GM12878 (cell line): ENCODE results near the gene TGDS. TPM values are rescaled to one million over a fixed set of nuclear protein-coding genes. Genes with fewer than 3 reads are reported as not detected.

ENCODE experiments used
- ATAC-seq: fragments of 200-7000 bp; cut with Tn5 transposase; 3 replicates; pipeline ENCODE4 v1.9.1; 2020; ENCODE audit warnings: mild to moderate bottlenecking, moderate library complexity
- BruUV-seq: library from RNA; stranded (reverse); fragments of 400-500 nt; replicated peaks from 2 replicates; lab custom pipeline; 2021; lab: Mats Ljungman, UMichigan
- CTCF ChIA-PET: fragments of 300-600 bp; sonication (Branson Sonifier 250); formaldehyde crosslinking; extraction: SDS; loops from one replicate; lab custom pipeline; 2021; ENCODE audit warnings: inconsistent platforms; lab: Yijun Ruan, JAX
- POLR2A ChIA-PET: fragments of 350-600 bp; formaldehyde crosslinking; extraction: SDS; loops from one replicate; lab custom pipeline; 2021; ENCODE audit warnings: inconsistent platforms; lab: Charles Lee
- RAD21 ChIA-PET: fragments of 300-600 bp; sonication (Branson Sonifier 250); formaldehyde crosslinking; loops from one replicate; lab custom pipeline; 2023; ENCODE audit warnings: antibody characterized with exemption; ENCODE audit not compliant: unreplicated experiment; lab: Charles Lee
- SMC1A ChIA-PET: fragments of 300-600 bp; sonication (Branson Sonifier 250); formaldehyde crosslinking; loops from one replicate; lab custom pipeline; 2023; ENCODE audit not compliant: unreplicated experiment, uncharacterized antibody; lab: Charles Lee
- DNase-seq: peaks from one replicate; pipeline ENCODE4 v3.0.0-alpha.2; 2011; ENCODE audit warnings: low read depth, low spot score
- FAIRE-seq: peaks from 3 replicates; lab custom pipeline; 2011; peaks lifted over from hg19 to GRCh38; lab: Jason Lieb, UNC
- H2AFZ ChIP-seq: 2 replicates; pipeline ENCODE4 v1.6.0; 2011; ENCODE audit warnings: low read depth, low read length, control low read depth; ENCODE audit not compliant: control insufficient read depth
- H3K27ac ChIP-seq: 2 replicates; pipeline ENCODE4 v1.5.1; 2011; ENCODE audit warnings: control low read depth; ENCODE audit not compliant: control insufficient read depth, insufficient read depth
- H3K27me3 ChIP-seq, 2 experiments: replicated peaks in 1 of 2; 2 replicates each; pipeline versions ENCODE4 v1.6.0 to v1.6.1; 2011; ENCODE audit warnings: low read length in 1 of 2; ENCODE audit not compliant: control insufficient read depth in 2 of 2, insufficient read depth in 2 of 2
- H3K36me3 ChIP-seq, 2 experiments: 2 replicates each; pipeline ENCODE4 v1.5.1; 2011; ENCODE audit warnings: low read length in 1 of 2; ENCODE audit not compliant: control insufficient read depth in 2 of 2, insufficient read depth in 2 of 2
- H3K4me1 ChIP-seq: 2 replicates; pipeline ENCODE4 v1.6.1; 2011; ENCODE audit warnings: mild to moderate bottlenecking, low read length, moderate library complexity, mixed read lengths; ENCODE audit not compliant: control insufficient read depth, insufficient read depth
- H3K4me2 ChIP-seq: 2 replicates; pipeline ENCODE4 v1.6.0; 2011; ENCODE audit warnings: control low read depth; ENCODE audit not compliant: control insufficient read depth, insufficient read depth
- H3K4me3 ChIP-seq: fragments of 200-600 bp; sonication (generic); 2 replicates; pipeline ENCODE4 v1.5.1; 2016
- H3K79me2 ChIP-seq: 2 replicates; pipeline ENCODE4 v1.6.0; 2011; ENCODE audit warnings: low read length; ENCODE audit not compliant: control insufficient read depth, insufficient read depth
- H3K9ac ChIP-seq: 2 replicates; pipeline ENCODE4 v1.8.0; 2011; ENCODE audit warnings: low read length, control low read depth, mixed read lengths; ENCODE audit not compliant: control insufficient read depth, insufficient read depth
- H3K9me3 ChIP-seq: replicated peaks from 3 replicates; pipeline ENCODE4 v1.5.1; 2011; ENCODE audit warnings: mild to moderate bottlenecking, low read length; ENCODE audit not compliant: control insufficient read depth, insufficient read depth
- H4K20me1 ChIP-seq: 2 replicates; pipeline ENCODE4 v1.6.0; 2011; ENCODE audit not compliant: control insufficient read depth, insufficient read depth
- CREM ChIP-seq: IDR thresholded peaks from 2 replicates; pipeline ENCODE4 v1.6.1; 2014; ENCODE audit warnings: antibody characterized with exemption, low read depth
- KLF5 ChIP-seq: fragments of 450-650 bp; IDR thresholded peaks from 2 replicates; pipeline ENCODE4 v1.6.1; 2014; ENCODE audit warnings: mild to moderate bottlenecking; ENCODE audit not compliant: partially characterized antibody
- NFYB ChIP-seq: IDR thresholded peaks from 2 replicates; pipeline ENCODE4 v1.6.1; 2011; ENCODE audit warnings: low read depth, mild to moderate bottlenecking, low read length, improper control_type of control experiment, moderate library complexity; ENCODE audit not compliant: insufficient read depth
- NR2C1 ChIP-seq: fragments of 450-650 bp; IDR thresholded peaks from 2 replicates; pipeline ENCODE4 v1.6.1; 2017; ENCODE audit warnings: antibody characterized with exemption, mild to moderate bottlenecking, moderate library complexity
- TCF3 ChIP-seq: IDR thresholded peaks from 2 replicates; pipeline ENCODE4 v1.6.1; 2012; ENCODE audit warnings: low read depth, mild to moderate bottlenecking, low read length, borderline replicate concordance; ENCODE audit not compliant: insufficient read depth
- WGBS: methylation state at CpG from one replicate; pipeline ENCODE4 v1.1.6; 2016; ENCODE audit warnings: low lambda C conversion rate; ENCODE audit not compliant: insufficient replicate concordance, insufficient coverage; ENCODE audit errors: missing lambda C conversion rate; 5-methylcytosine and 5-hydroxymethylcytosine counted together
- in situ Hi-C: fragments of 300-500 bp; cut with MboI; formaldehyde crosslinking; loops from 9 replicates; pipeline ENCODE4 v1.14.3; 2018; ENCODE audit warnings: mixed read lengths
- intact Hi-C: fragments of 100-400 bp; cut with micrococcal nuclease; formaldehyde crosslinking; loops from one replicate; pipeline ENCODE4 v1.14.2; 2022; ENCODE audit not compliant: unreplicated experiment
- polyA plus RNA-seq, 11 experiments: library from polyadenylated mRNA; depleted of rRNA in 4 of 11; unstranded in 6 of 11; stranded (reverse) in 5 of 11; fragments of >200 nt; fragmentation: Nextera tagmentation in 4 of 11; fragmentation: Illumina TruSeq in 1 of 11; extraction: Ambion mirVana in 4 of 11; extraction: Trizol in 1 of 11; gene quantifications; 1 replicate in 1 of 11; 2 replicates in 10 of 11; pipeline versions ENCODE4 v1.2.1 to v1.2.3, GENCODE V29; 2011 to 2016; ENCODE audit warnings: inconsistent platforms in 2 of 11, missing spikeins in 2 of 11, low read depth in 1 of 11
- total RNA-seq, 4 experiments: library from RNA; depleted of rRNA in 3 of 4; stranded (reverse); fragments of >200 nt in 3 of 4; fragmentation: Illumina TruSeq in 1 of 4; extraction: Trizol in 1 of 4; gene quantifications; 2 replicates each; pipeline versions ENCODE4 v1.2.1 to v1.2.3, GENCODE V29; 2013 to 2021

Gene TGDS
- total and polyA plus RNA-seq, 10 of the 15 experiments (the other 5 are each of a cell fraction or from before 2014, with no cell fraction given): 13.1 to 44.3 (median 23.8) TPM

GRCh38 chr13:94558716-94559115 is 37.2 kb downstream of the TGDS start:
- SMC1A ChIA-PET: no interaction called here

GRCh38 chr13:94557684-94558235 is 38.2 kb downstream of the TGDS start:
- CTCF ChIA-PET: no interaction called here
- intact Hi-C loops: no loop called here
- no peak overlapping the region for H3K4me2 ChIP-seq
- RAD21 ChIA-PET: no interaction called here
- H3K9me3 ChIP-seq: no peaks in the 10 kb centered on the region
- H2AFZ ChIP-seq: no peak overlapping the region
- H3K27ac ChIP-seq: no peak overlapping the region
- H3K36me3 ChIP-seq: no peaks in the 10 kb centered on the region
- no peak overlapping the region for H3K9ac ChIP-seq
- TF ChIP-seq CREM (no peak), KLF5 (no peak), NR2C1 (no peak)
- DNase-seq (no peak), ATAC-seq (no peak), FAIRE-seq (no peak)
- H3K27me3 ChIP-seq: no peaks in the 10 kb centered on the region
- POLR2A ChIA-PET: no interaction called here
- no TSS peak for BruUV-seq
- in situ Hi-C loops: no loop called here
- no peaks in the 10 kb centered on the region for H4K20me1 ChIP-seq
- 73% methylated on average over 5 of the region's 5 CpGs for WGBS
- SMC1A ChIA-PET: no interaction called here
- no peak overlapping the region for H3K4me3 ChIP-seq
- H3K4me1 ChIP-seq: no peaks in the 10 kb centered on the region
- no peaks in the 10 kb centered on the region for H3K79me2 ChIP-seq

More at GRCh38 chr13:94558716-94559115, 37.2 kb downstream of the TGDS start:
- no peaks in the 10 kb centered on the region for H3K79me2 ChIP-seq
- no peak overlapping the region for H3K4me3 ChIP-seq
- no peak for FAIRE-seq
- BruUV-seq: no TSS peak
- CTCF ChIA-PET: no interaction called here
- H3K9ac ChIP-seq: no peak overlapping the region
- TF ChIP-seq NFYB (0 out of 2 replicates have a peak, but pooled peaks have one; percentile 39), TCF3 (no peak)
- TF ChIP-seq, all 136 proteins: peak for 1
- Histone ChIP-seq H3K4me1 (no peaks in the 10 kb centered on the region), H3K9me3 (no peaks in the 10 kb centered on the region), H4K20me1 (no peaks in the 10 kb centered on the region), H3K27ac (no peak overlapping the region), H3K36me3 (no peaks in the 10 kb centered on the region), H2AFZ (no peak overlapping the region), H3K4me2 (no peak overlapping the region), H3K27me3 (no peaks in the 10 kb centered on the region)
- POLR2A ChIA-PET: no interaction called here
- WGBS: 83% methylated on average over 6 of the region's 6 CpGs
- intact Hi-C loops (no loop called here), in situ Hi-C loops (no loop called here)
- RAD21 ChIA-PET: no interaction called here
- no peak for ATAC-seq
- DNase-seq: no peak
